IPS-18a (cell line): ENCODE measurements around the gene NT5C1B.

Source experiments
- H3K27ac ChIP-seq: one replicate; pipeline ENCODE4 v1.5.1; 2013; ENCODE audit warnings: low read length
- H3K27me3 ChIP-seq: one replicate; pipeline ENCODE4 v1.6.1; 2013; ENCODE audit warnings: mild to moderate bottlenecking, low read length; ENCODE audit not compliant: control insufficient read depth, insufficient read depth
- H3K36me3 ChIP-seq: one replicate; pipeline ENCODE4 v1.6.1; 2013; ENCODE audit warnings: low read depth, low read length; ENCODE audit not compliant: control insufficient read depth
- H3K4me1 ChIP-seq: one replicate; pipeline ENCODE4 v1.6.1; 2013; ENCODE audit warnings: low read depth, low read length; ENCODE audit not compliant: control insufficient read depth
- H3K4me3 ChIP-seq: one replicate; pipeline ENCODE4 v1.5.1; 2013; ENCODE audit warnings: low read length
- H3K9ac ChIP-seq: one replicate; pipeline ENCODE4 v1.6.1; 2013; ENCODE audit warnings: mild to moderate bottlenecking, low read length, moderate library complexity
- H3K9me3 ChIP-seq: one replicate; pipeline ENCODE4 v1.6.1; 2013; ENCODE audit warnings: low read depth, low read length; ENCODE audit not compliant: control insufficient read depth

Gene NT5C1B

GRCh38 chr2:18566145-18566769 lies 23.1 kb downstream of the NT5C1B start:
- H3K9me3 ChIP-seq, result no peaks in the 10 kb centered on the region
- no peaks in the 10 kb centered on the region for H3K36me3 ChIP-seq
- no peak overlapping the region for H3K9ac ChIP-seq
- H3K4me3 ChIP-seq, result no peak overlapping the region
- no peaks in the 10 kb centered on the region for H3K27me3 ChIP-seq
- no peak overlapping the region for H3K27ac ChIP-seq
- H3K4me1 ChIP-seq, result peaks cover 5% of the 10 kb centered on the region

- H3K27ac ChIP-seq, result peak overlapping the region; percentile 59
- H3K4me3 ChIP-seq, result peak overlapping the region; percentile 79
- H3K9ac ChIP-seq, result peak overlapping the region; percentile 82
- H3K4me1 ChIP-seq, result peaks cover 15% of the 10 kb centered on the region
- no peaks in the 10 kb centered on the region for H3K27me3 ChIP-seq
- H3K36me3 ChIP-seq, result peaks cover 5% of the 10 kb centered on the region
- H3K9me3 ChIP-seq, result no peaks in the 10 kb centered on the region
Measured at GRCh38 chr2:18560797-18561085, 28.6 kb downstream of the NT5C1B start.

- Histone ChIP-seq H3K9me3 (no peaks in the 10 kb centered on the region), H3K27ac (peak within 1 kb of the TSS; percentile 59), H3K4me1 (peaks cover 15% of the 10 kb centered on the region), H3K36me3 (peaks cover 10% of the 10 kb centered on the region), H3K9ac (peak within 1 kb of the TSS; percentile 82), H3K27me3 (no peaks in the 10 kb centered on the region), H3K4me3 (peak within 1 kb of the TSS; percentile 79)
Measured at GRCh38 chr2:18560031-18560796, 29.2 kb downstream of the NT5C1B start, which contains the start of gene RDH14. RDH14 (minus strand) TSS chr2:18560653; CDS start chr2:18560572, 81 bp downstream.

DNA sequence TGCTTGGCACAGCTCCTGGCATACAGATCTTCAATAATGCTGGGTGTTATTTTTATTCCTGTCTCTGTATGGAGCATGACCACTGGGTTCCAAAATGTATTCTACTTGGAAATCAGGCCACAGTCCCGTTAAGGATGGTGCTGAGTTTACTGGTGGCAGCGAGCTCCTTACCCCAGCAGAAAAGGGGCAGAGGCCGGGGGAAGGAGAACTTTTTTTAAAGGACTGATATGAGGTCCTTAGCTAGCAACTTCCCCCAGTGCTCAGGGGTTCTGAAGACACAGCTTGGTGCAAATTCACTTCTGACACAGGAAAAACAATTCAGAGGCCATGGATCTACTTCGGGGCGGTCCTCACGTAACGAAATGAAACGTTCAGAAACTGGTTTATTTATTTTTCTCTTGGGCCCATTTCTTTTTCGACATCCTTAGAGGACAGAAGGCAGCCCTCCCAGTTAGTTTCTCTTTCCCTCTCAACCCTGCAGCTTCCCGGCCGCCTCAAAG lies 29.8 kb downstream of the NT5C1B start:
- Histone ChIP-seq H3K27me3 (no peaks in the 10 kb centered on the region), H3K9me3 (no peaks in the 10 kb centered on the region), H3K9ac (peak overlapping the region; percentile 82), H3K4me3 (peak overlapping the region; percentile 79), H3K4me1 (peaks cover 15% of the 10 kb centered on the region), H3K27ac (no peak overlapping the region), H3K36me3 (peaks cover 14% of the 10 kb centered on the region)

- H3K27me3 ChIP-seq, result no peaks in the 10 kb centered on the region
- no peaks in the 10 kb centered on the region for H3K9me3 ChIP-seq
- peaks cover 19% of the 10 kb centered on the region for H3K36me3 ChIP-seq
- peaks cover 15% of the 10 kb centered on the region for H3K4me1 ChIP-seq
- no peak overlapping the region for H3K4me3 ChIP-seq
- no peak overlapping the region for H3K9ac ChIP-seq
- no peak overlapping the region for H3K27ac ChIP-seq
Measured at GRCh38 chr2:18558458-18558857, 30.9 kb downstream of the NT5C1B start.

DNA sequence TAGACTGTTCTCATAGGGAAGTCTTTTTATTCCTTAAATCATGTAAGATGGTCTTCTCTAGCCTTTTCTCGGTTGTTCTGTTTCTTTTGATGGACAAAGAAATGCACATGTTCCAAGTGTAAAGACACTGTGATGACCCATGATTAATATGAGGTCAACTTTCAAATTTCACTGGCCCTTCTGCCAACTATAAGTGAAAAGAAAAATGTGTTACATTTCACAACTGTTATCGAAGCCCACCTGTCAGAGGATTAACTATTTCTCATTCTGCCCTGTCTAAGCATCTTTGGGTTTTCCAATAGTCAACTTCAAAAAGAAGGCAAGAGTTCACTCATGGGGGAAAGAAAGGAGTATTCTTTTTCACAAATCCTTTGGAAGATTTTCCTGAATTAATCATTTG lies 32.2 kb downstream of the NT5C1B start:
- Histone ChIP-seq H3K9ac (no peak overlapping the region), H3K27ac (no peak overlapping the region), H3K4me1 (peaks cover 15% of the 10 kb centered on the region), H3K4me3 (no peak overlapping the region), H3K27me3 (no peaks in the 10 kb centered on the region), H3K36me3 (peaks cover 19% of the 10 kb centered on the region), H3K9me3 (no peaks in the 10 kb centered on the region)

- Histone ChIP-seq H3K4me1 (no peaks in the 10 kb centered on the region), H3K27ac (no peak overlapping the region), H3K36me3 (peaks cover 15% of the 10 kb centered on the region), H3K4me3 (no peak overlapping the region), H3K27me3 (no peaks in the 10 kb centered on the region), H3K9me3 (no peaks in the 10 kb centered on the region), H3K9ac (no peak overlapping the region)
Measured at GRCh38 chr2:18552351-18553077, 36.9 kb downstream of the NT5C1B start.

GRCh38 chr2:18551623-18552022 lies 37.7 kb downstream of the NT5C1B start:
- Histone ChIP-seq H3K4me3 (no peak overlapping the region), H3K27me3 (no peaks in the 10 kb centered on the region), H3K9ac (no peak overlapping the region), H3K27ac (no peak overlapping the region), H3K4me1 (peaks cover 4% of the 10 kb centered on the region), H3K9me3 (no peaks in the 10 kb centered on the region), H3K36me3 (peaks cover 14% of the 10 kb centered on the region)

- no peak overlapping the region for H3K9ac ChIP-seq
Measured at GRCh38 chr2:18551169-18551568, 38.2 kb downstream of the NT5C1B start.

GRCh38 chr2:18550433-18550832 lies 38.9 kb downstream of the NT5C1B start:
- Histone ChIP-seq H3K27ac (no peak overlapping the region), H3K36me3 (peaks cover 11% of the 10 kb centered on the region), H3K9me3 (no peaks in the 10 kb centered on the region), H3K9ac (no peak overlapping the region), H3K4me3 (no peak overlapping the region), H3K27me3 (no peaks in the 10 kb centered on the region), H3K4me1 (peaks cover 7% of the 10 kb centered on the region)

More at GRCh38 chr2:18551169-18551568, 38.2 kb downstream of the NT5C1B start:
- Histone ChIP-seq H3K4me1 (peaks cover 7% of the 10 kb centered on the region), H3K36me3 (peaks cover 14% of the 10 kb centered on the region), H3K4me3 (no peak overlapping the region), H3K9me3 (no peaks in the 10 kb centered on the region), H3K27ac (no peak overlapping the region), H3K27me3 (no peaks in the 10 kb centered on the region)

GRCh38 chr2:18549083-18549482 lies 40.3 kb downstream of the NT5C1B start:
- Histone ChIP-seq H3K27ac (no peak overlapping the region), H3K9me3 (no peaks in the 10 kb centered on the region), H3K36me3 (no peaks in the 10 kb centered on the region), H3K27me3 (no peaks in the 10 kb centered on the region), H3K9ac (no peak overlapping the region), H3K4me3 (no peak overlapping the region), H3K4me1 (peaks cover 7% of the 10 kb centered on the region)
